Measurements from ENCODE around the gene FOS.

Gene FOS

GRCh38 chr14:75295491-75296345 lies 17.1 kb downstream of the FOS start (continued):
- TF ChIP-seq ZNF514 (tag by site-specific recombination; IDR thresholded peaks at IDR 0.05) (no peak), ZNF768 (tag by site-specific recombination; IDR thresholded peaks at IDR 0.05) (no peak; the same call in 1 of the 2 replicates), BCL11B (tag by site-specific recombination; IDR thresholded peaks at IDR 0.05; ENCODE audit: low read depth) (no peak), SETDB1 (IDR thresholded peaks at IDR 0.05; ENCODE audit: insufficient read length, low read length) (no peak), BCL6B (tag by site-specific recombination; IDR thresholded peaks at IDR 0.05) (no peak), WT1 (tag by site-specific recombination; IDR thresholded peaks at IDR 0.05) (no peak), ZNF184 (tag by site-specific recombination; IDR thresholded peaks at IDR 0.05) (no peak)

DNA sequence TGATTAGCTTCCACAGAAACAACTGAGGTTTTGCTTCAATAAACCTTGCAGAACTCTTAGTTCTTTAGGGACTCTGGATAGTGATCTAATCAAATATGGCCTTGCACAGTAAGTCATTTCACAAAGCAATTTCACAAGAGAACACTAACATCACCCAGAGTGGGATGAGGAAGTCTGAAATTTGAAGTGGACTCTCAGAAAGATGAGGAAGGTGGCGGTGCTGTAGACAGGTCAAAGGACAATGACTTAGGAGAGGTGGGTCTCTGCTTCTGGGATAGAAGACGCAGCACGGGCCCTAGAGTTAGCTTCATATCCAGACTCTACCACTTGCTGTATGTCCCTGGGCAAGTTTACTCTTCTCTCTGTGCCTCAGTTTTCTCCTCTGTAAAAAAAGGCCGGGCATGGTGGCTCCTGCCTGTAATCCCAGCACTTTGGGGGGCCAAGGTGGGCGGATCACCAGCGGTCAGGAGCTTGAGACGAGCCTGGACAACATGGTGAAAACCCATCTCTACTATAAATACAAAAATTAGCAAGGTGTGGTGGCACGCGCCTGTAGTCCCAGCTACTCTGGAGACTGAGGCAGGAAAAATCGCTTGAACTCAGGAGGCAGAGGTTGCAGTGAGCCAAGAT lies 18.9 kb downstream of the FOS start:
- H3K27ac ChIP-seq (ENCODE audit: extremely low read depth, low read depth, low read length), result no peak overlapping the region
- H3K4me3 ChIP-seq (ENCODE audit: low read depth, low read length), result no peak overlapping the region
- no peak for TF ChIP-seq ZNF112 (tag by site-specific recombination; IDR thresholded peaks at IDR 0.05)
- no peak for TF ChIP-seq ZNF530 (tag by site-specific recombination; IDR thresholded peaks at IDR 0.05; ENCODE audit: low read depth)
- TF ChIP-seq ZNF639 (tag by site-specific recombination; IDR thresholded peaks at IDR 0.05), result no peak
- no peak for TF ChIP-seq SP3 (tag by site-specific recombination; IDR thresholded peaks at IDR 0.05)
- TF ChIP-seq YY1 (tag by site-specific recombination; IDR thresholded peaks at IDR 0.05), result no peak
- TF ChIP-seq ZNF621 (tag by site-specific recombination; IDR thresholded peaks at IDR 0.05), result no peak
- TF ChIP-seq, protein P1, sequence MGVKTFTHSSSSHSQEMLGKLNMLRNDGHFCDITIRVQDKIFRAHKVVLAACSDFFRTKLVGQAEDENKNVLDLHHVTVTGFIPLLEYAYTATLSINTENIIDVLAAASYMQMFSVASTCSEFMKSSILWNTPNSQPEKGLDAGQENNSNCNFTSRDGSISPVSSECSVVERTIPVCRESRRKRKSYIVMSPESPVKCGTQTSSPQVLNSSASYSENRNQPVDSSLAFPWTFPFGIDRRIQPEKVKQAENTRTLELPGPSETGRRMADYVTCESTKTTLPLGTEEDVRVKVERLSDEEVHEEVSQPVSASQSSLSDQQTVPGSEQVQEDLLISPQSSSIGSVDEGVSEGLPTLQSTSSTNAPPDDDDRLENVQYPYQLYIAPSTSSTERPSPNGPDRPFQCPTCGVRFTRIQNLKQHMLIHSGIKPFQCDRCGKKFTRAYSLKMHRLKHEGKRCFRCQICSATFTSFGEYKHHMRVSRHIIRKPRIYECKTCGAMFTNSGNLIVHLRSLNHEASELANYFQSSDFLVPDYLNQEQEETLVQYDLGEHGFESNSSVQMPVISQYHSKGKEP (tag by site-specific recombination; IDR thresholded peaks at IDR 0.05), result no peak
- TF ChIP-seq ZNF23 (tag by site-specific recombination; IDR thresholded peaks at IDR 0.05; ENCODE audit: borderline replicate concordance), result no peak
- TF ChIP-seq ZNF19 (tag by site-specific recombination; IDR thresholded peaks at IDR 0.05; ENCODE audit: low read depth), result no peak
- no peak for TF ChIP-seq ZNF311 (tag by site-specific recombination; IDR thresholded peaks at IDR 0.05; ENCODE audit: borderline replicate concordance)
- no peak for TF ChIP-seq ZNF18 (tag by site-specific recombination; IDR thresholded peaks at IDR 0.05)
- TF ChIP-seq ZNF175 (tag by site-specific recombination; IDR thresholded peaks at IDR 0.05), result no peak
- no peak for TF ChIP-seq REPIN1 (tag by site-specific recombination; IDR thresholded peaks at IDR 0.05; ENCODE audit: low read depth)
- H3K36me3 ChIP-seq (ENCODE audit: control insufficient read depth in 2 of 2, insufficient read depth in 1 of 2, low read length in 2 of 2), result no peaks in the 10 kb centered on the region
- POLR2A ChIA-PET, result interaction anchor here (1.1 kb wide), 1 partner anchor 173 kb away, joined by 8 read pairs; no protein-coding TSS in a partner anchor
- no peaks in the 10 kb centered on the region for H3K9me3 ChIP-seq (ENCODE audit: control insufficient read depth, insufficient read depth, low read depth, low read length)
- peaks cover 13% of the 10 kb centered on the region; the same call in 1 of the 2 replicates for H3K4me1 ChIP-seq (ENCODE audit: control insufficient read depth, insufficient read depth, low read length)
- CTCF ChIA-PET, result interaction anchor here (0.6 to 5.3 kb wide), 13 partner anchors 12 to 603 kb away, joined by 3 to 45 read pairs (median 4); no protein-coding TSS in a partner anchor
